MM.1S (cell line): ENCODE data around the gene NUAK2.

Experiments used
- EZH2 ChIP-seq: fragments of 300-600 bp; sonication (generic); optimal IDR thresholded peaks from 2 replicates; pipeline ENCODE3; 2017; ENCODE audit warnings: low read depth, mild to moderate bottlenecking, antibody characterized with exemption, low read length, mixed read lengths
- EZH2phosphoT487 ChIP-seq: fragments of 300-600 bp; sonication (generic); IDR thresholded peaks from 2 replicates; pipeline ENCODE4 v1.6.1; 2018; ENCODE audit warnings: antibody characterized with exemption, low read length
- TF ChIP-seq, protein P1 (sequence below): fragments of 300-600 bp; sonication (generic); IDR thresholded peaks from 2 replicates; pipeline ENCODE4 v1.5.1; 2016; ENCODE audit warnings: antibody characterized with exemption, low read length, mixed read lengths

DNA sequence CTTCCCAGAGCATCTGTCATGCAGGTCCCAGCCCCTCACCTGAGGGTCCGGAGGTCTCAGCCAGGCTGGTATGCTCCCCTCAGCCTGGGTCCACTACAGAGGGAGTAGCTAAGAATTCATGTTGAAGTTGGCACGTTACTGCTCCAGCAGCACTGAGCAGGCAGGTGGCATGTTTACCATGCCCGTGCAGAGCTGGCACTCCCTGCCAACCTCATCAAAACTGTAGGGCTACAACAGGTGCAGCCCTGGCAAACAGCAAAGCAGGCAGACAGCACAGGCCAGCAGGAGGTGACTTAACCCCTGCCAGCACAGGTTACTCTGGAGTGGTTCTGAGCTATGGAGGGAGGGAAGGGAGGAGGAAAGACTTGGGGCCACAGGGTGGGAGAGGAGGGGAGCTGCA lies 46.4 kb downstream of the NUAK2 start:
- TF ChIP-seq, protein P1, sequence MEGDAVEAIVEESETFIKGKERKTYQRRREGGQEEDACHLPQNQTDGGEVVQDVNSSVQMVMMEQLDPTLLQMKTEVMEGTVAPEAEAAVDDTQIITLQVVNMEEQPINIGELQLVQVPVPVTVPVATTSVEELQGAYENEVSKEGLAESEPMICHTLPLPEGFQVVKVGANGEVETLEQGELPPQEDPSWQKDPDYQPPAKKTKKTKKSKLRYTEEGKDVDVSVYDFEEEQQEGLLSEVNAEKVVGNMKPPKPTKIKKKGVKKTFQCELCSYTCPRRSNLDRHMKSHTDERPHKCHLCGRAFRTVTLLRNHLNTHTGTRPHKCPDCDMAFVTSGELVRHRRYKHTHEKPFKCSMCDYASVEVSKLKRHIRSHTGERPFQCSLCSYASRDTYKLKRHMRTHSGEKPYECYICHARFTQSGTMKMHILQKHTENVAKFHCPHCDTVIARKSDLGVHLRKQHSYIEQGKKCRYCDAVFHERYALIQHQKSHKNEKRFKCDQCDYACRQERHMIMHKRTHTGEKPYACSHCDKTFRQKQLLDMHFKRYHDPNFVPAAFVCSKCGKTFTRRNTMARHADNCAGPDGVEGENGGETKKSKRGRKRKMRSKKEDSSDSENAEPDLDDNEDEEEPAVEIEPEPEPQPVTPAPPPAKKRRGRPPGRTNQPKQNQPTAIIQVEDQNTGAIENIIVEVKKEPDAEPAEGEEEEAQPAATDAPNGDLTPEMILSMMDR, result peak; percentile 44
- TF ChIP-seq EZH2 (no peak), EZH2phosphoT487 (no peak)
